Stomach smooth muscle (tissue), 2 donors: ENCODE measurements around the gene TERF2IP.
A peak's percentile ranks its signal among the peaks of the same experiment; 100 is the strongest.

Experiments used
- H3K27ac ChIP-seq: one replicate; pipeline ENCODE4 v1.7.0; 2013; ENCODE audit warnings: mild to moderate bottlenecking, low read length, inconsistent platforms
- H3K27me3 ChIP-seq, 2 donors: one replicate each; pipeline ENCODE4 v1.7.0; 2013; ENCODE audit warnings: low read length in 2 of 2; ENCODE audit not compliant: insufficient read depth in 2 of 2, control insufficient read depth in 1 of 2
- H3K36me3 ChIP-seq, 2 donors: one replicate each; pipeline ENCODE4 v1.7.0; 2013; ENCODE audit warnings: low read length in 2 of 2; ENCODE audit not compliant: control insufficient read depth in 2 of 2, insufficient read depth in 2 of 2
- H3K4me1 ChIP-seq: one replicate; pipeline ENCODE4 v1.7.0; 2013; ENCODE audit warnings: low read length; ENCODE audit not compliant: control insufficient read depth, insufficient read depth
- H3K4me3 ChIP-seq, 2 donors: one replicate each; pipeline ENCODE4 v1.7.0; 2013; ENCODE audit warnings: low read length in 2 of 2
- H3K9ac ChIP-seq, 2 donors: one replicate each; pipeline ENCODE4 v1.7.0; 2013; ENCODE audit warnings: low read length in 2 of 2, mild to moderate bottlenecking in 1 of 2
- H3K9me3 ChIP-seq, 2 donors: one replicate each; pipeline ENCODE4 v1.7.0; 2013; ENCODE audit warnings: low read length in 2 of 2; ENCODE audit not compliant: control insufficient read depth in 2 of 2
- donor health status: healthy.
- donor health status: Pancreatic carcinoma.

TERF2IP gene

GRCh38 chr16:75635036-75635435, 12.5 kb upstream of the TERF2IP start:
- Histone ChIP-seq H3K4me3 (no peak overlapping the region), H3K9me3 (no peaks in the 10 kb centered on the region), H3K27me3 (no peaks in the 10 kb centered on the region), H3K9ac (no peak overlapping the region), H3K4me1 (no peaks in the 10 kb centered on the region), H3K27ac (no peak overlapping the region), H3K36me3 (peaks cover 56 to 63% of the 10 kb centered on the region in 2 donors)

DNA sequence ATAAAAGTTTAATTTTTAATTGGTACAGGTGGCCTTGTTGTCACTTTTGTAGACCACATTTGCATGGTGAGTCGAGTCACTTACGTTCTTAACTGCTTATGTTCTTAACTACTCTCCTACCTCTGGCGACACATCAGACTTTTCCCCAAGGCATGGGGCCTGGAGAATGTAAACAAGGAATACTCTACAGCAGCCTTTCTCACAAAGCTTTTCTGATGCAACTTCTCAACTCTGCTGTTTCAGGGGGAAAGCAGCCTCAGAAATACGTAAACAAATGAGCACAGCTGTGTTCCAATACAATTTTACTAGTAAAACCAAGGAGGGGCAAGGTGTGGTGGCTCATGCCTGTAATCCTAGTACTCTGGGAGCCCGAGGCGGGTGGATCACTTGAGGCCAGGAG, 7.0 kb upstream of the TERF2IP start:
- peaks cover 44 to 48% of the 10 kb centered on the region in 2 donors for H3K36me3 ChIP-seq
- H3K9ac ChIP-seq: no peak overlapping the region
- no peaks in the 10 kb centered on the region for H3K4me1 ChIP-seq

GRCh38 chr16:75644240-75645012, 3.1 kb upstream of the TERF2IP start:
- no peaks in the 10 kb centered on the region for H3K27me3 ChIP-seq

More for the DNA sequence above, 7.0 kb upstream of the TERF2IP start:
- Histone ChIP-seq H3K27ac (no peak overlapping the region), H3K9me3 (no peaks in the 10 kb centered on the region), H3K27me3 (no peaks in the 10 kb centered on the region), H3K4me3 (no peak overlapping the region)

DNA sequence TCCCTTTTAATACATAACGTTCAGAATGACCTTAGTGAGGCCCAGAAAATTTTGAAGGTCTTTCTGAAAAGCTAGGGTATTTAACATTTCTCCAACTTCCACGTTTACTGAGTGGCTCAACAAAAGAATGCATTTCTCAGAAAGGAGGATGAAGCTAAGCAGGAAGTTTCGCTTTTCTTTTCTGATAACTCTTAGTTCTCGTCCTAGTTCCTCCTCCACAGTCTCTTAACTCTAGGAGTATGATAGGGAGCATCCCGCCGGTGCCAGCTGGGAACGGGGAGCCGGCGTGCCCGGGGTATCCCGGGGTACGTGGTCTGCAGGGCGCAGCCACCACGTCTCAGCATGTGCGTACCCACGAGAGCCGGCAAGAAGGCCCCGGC, 471 bp upstream of the TERF2IP start:
- peak overlapping the region; percentile 95 to 98 for H3K9ac ChIP-seq
- peaks cover 25% of the 10 kb centered on the region for H3K4me1 ChIP-seq
- peak overlapping the region; percentile 90 for H3K27ac ChIP-seq
- no peaks in the 10 kb centered on the region for H3K9me3 ChIP-seq
- no peaks in the 10 kb centered on the region for H3K27me3 ChIP-seq
- peaks cover 7 to 17% of the 10 kb centered on the region in 2 donors for H3K36me3 ChIP-seq
- peak overlapping the region; percentile 99 for H3K4me3 ChIP-seq

More at GRCh38 chr16:75644240-75645012, 3.1 kb upstream of the TERF2IP start:
- H3K9ac ChIP-seq: no peak overlapping the region
- H3K9me3 ChIP-seq: no peaks in the 10 kb centered on the region
- H3K36me3 ChIP-seq: peaks cover 26 to 36% of the 10 kb centered on the region in 2 donors
- H3K4me3 ChIP-seq: no peak overlapping the region
- no peak overlapping the region for H3K27ac ChIP-seq
- peaks cover 11% of the 10 kb centered on the region for H3K4me1 ChIP-seq

DNA sequence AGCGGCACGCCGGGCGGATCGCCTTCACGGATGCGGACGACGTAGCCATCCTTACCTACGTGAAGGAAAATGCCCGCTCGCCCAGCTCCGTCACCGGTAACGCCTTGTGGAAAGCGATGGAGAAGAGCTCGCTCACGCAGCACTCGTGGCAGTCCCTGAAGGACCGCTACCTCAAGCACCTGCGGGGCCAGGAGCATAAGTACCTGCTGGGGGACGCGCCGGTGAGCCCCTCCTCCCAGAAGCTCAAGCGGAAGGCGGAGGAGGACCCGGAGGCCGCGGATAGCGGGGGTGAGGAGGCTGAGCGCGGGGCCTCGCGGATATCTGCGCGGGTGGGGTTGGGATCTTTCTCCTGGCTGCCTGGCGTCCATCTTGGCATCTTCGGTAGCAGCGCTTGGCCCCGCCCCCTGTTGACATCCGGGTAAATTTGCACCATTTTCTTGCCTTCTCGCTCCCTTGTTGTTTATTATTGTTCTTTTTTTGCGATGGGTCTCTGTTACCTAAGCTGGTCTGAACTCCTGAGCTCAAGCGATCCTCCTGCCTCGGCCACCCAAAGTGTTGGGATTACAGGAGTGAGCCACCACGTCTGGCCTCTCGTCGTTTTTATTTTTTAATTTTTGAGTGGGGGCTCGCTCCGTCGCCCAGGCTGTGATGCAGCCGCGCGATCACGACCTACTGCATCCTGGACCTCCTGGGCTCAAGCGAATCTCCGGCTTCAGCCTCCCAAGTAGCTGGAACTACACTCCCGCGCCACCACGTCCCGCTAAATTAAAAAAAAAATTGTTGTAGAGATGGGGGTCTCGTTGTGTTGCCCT, 898 bp downstream of the TERF2IP start:
- no peaks in the 10 kb centered on the region for H3K27me3 ChIP-seq
- H3K9me3 ChIP-seq: no peaks in the 10 kb centered on the region
- H3K27ac ChIP-seq: peak overlapping the region; percentile 90
- H3K4me1 ChIP-seq: peaks cover 25% of the 10 kb centered on the region
- H3K36me3 ChIP-seq: peaks cover 4 to 12% of the 10 kb centered on the region in 2 donors
- peak overlapping the region; percentile 99 for H3K4me3 ChIP-seq
- peak overlapping the region; percentile 95 to 98 for H3K9ac ChIP-seq

- H3K36me3 ChIP-seq: peaks cover 20 to 32% of the 10 kb centered on the region in 2 donors
- no peaks in the 10 kb centered on the region for H3K9me3 ChIP-seq
- H3K9ac ChIP-seq: no peak overlapping the region
- no peak overlapping the region for H3K4me3 ChIP-seq
- peaks cover 14% of the 10 kb centered on the region for H3K4me1 ChIP-seq
- no peak overlapping the region for H3K27ac ChIP-seq
- no peaks in the 10 kb centered on the region for H3K27me3 ChIP-seq
These were observed 6.3 kb downstream of the TERF2IP start for GRCh38 chr16:75653922-75654321.

GRCh38 chr16:75658175-75658574, 10.6 kb downstream of the TERF2IP start:
- Histone ChIP-seq H3K36me3 (peaks cover 26 to 41% of the 10 kb centered on the region in 2 donors), H3K4me3 (no peak overlapping the region), H3K9me3 (no peaks in the 10 kb centered on the region), H3K27me3 (no peaks in the 10 kb centered on the region), H3K4me1 (no peaks in the 10 kb centered on the region), H3K27ac (no peak overlapping the region), H3K9ac (no peak overlapping the region)

DNA sequence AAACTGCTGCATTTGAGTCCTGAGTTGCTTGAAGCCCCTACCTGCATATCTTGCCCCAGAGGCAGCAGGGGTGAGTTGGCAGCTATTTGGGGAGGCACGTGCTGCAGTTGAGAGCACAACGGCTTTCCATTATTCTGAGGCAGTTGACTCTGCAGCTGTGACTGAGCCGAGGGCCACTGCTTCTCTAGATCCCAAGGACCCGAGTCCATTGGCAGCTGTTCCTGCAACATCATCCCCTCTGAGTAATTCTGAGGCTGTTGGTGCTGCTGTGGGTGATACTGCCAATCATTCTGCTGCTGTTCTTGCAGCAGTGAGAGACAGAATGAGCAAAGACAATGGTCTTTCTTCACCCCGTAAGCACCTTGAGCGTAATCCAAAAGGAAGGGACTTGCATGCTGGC, 12.7 kb downstream of the TERF2IP start:
- Histone ChIP-seq H3K9ac (no peak overlapping the region), H3K4me1 (no peaks in the 10 kb centered on the region), H3K27ac (no peak overlapping the region)

DNA sequence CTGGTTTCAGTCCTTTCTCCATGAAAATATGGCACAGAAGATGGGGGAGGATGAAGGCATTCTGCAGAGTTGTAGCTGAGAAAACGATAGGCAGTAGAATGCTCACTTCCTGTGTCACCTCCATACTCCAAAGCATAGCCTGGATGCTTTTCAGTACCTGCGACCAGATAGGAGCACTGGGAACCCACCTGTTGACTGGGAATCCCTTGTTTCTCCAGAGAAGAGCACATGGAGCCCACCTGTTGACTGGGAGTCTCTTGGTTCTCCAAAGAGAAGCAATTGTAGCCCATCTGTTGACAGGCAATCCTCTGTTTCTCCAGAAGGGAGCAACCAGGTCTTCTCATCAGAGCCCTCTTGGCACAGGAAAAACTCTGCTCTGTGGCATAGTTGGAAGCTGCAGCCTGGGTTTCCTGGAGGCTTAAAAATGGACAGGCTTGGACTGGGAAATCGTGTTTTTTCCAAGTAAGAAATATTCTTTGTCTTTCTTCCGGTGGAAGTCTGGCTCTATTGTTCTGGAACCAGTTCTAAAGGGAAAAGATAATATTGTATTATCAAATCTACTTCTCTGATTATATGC, 13.2 kb downstream of the TERF2IP start:
- Histone ChIP-seq H3K27me3 (no peaks in the 10 kb centered on the region), H3K9ac (no peak overlapping the region), H3K4me3 (no peak overlapping the region), H3K36me3 (peaks cover 20 to 28% of the 10 kb centered on the region in 2 donors), H3K9me3 (no peaks in the 10 kb centered on the region), H3K27ac (no peak overlapping the region), H3K4me1 (no peaks in the 10 kb centered on the region)

More for the DNA sequence above, 12.7 kb downstream of the TERF2IP start:
- Histone ChIP-seq H3K27me3 (no peaks in the 10 kb centered on the region), H3K4me3 (no peak overlapping the region), H3K9me3 (no peaks in the 10 kb centered on the region), H3K36me3 (peaks cover 23 to 33% of the 10 kb centered on the region in 2 donors)

DNA sequence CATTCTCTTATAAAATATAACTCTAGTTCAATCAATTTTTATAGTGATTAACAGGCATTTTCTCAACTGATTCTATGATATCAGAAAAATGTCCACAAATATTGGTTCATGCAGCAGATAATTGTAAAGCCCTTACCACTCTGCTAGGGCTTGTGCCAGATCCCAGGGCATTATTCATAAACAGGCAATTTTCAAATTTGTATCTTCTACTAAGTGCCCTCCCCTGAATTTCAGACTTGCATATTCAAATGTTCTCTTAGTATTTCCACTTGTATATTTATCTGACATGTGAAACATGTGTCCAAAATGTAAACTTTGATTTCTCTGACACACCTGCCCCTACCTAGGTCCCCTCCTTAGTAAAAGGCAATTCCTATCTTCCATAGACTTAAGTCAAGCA, 19.9 kb downstream of the TERF2IP start:
- H3K4me1 ChIP-seq: no peaks in the 10 kb centered on the region
- no peaks in the 10 kb centered on the region for H3K27me3 ChIP-seq
- H3K9me3 ChIP-seq: no peaks in the 10 kb centered on the region
- no peak overlapping the region for H3K27ac ChIP-seq
- no peaks in the 10 kb centered on the region for H3K36me3 ChIP-seq
- H3K4me3 ChIP-seq: no peak overlapping the region
- H3K9ac ChIP-seq: no peak overlapping the region
